Subcutaneous adipose tissue (tissue), 4 donors: ENCODE data around the gene CCL1. TPM values are rescaled to one million over a fixed set of nuclear protein-coding genes. Genes with fewer than 3 reads are reported as not detected.

Source experiments
- total RNA-seq, 4 donors: library from RNA; depleted of rRNA; stranded (reverse); fragments of >200 nt; gene quantifications; one replicate each; pipeline ENCODE4 v1.1.0, GENCODE V29; 2016
- TF ChIP-seq, protein P1 (sequence below): fragments of 450-650 bp; IDR thresholded peaks from one replicate; pipeline ENCODE4 v1.5.1; 2016; ENCODE audit warnings: low read depth, mild to moderate bottlenecking, control low read depth, antibody characterized with exemption, moderate library complexity

CCL1 gene
- total RNA-seq, 4 donors from 2014 or later, result not detected

DNA sequence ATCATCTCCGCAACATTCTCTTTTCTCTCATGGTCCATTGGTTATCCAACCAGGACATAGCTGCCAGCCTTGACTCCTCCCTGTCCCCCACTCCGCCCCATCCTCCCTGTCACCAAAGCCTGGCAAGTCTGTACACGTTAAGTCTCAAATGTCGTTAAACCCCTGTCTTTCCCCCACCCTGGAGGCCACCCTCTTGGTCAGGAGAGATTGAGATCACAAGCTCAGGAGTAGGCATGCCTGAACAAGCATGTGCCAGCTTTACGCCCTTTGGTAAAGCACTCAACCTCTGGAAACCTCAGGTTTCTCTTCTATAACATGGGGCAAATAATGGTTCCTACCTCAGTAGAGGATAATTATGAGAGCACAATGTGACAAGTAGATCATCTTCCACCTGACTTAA, 38.1 kb upstream of the CCL1 start:
- TF ChIP-seq, protein P1, sequence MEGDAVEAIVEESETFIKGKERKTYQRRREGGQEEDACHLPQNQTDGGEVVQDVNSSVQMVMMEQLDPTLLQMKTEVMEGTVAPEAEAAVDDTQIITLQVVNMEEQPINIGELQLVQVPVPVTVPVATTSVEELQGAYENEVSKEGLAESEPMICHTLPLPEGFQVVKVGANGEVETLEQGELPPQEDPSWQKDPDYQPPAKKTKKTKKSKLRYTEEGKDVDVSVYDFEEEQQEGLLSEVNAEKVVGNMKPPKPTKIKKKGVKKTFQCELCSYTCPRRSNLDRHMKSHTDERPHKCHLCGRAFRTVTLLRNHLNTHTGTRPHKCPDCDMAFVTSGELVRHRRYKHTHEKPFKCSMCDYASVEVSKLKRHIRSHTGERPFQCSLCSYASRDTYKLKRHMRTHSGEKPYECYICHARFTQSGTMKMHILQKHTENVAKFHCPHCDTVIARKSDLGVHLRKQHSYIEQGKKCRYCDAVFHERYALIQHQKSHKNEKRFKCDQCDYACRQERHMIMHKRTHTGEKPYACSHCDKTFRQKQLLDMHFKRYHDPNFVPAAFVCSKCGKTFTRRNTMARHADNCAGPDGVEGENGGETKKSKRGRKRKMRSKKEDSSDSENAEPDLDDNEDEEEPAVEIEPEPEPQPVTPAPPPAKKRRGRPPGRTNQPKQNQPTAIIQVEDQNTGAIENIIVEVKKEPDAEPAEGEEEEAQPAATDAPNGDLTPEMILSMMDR, result no peak

DNA sequence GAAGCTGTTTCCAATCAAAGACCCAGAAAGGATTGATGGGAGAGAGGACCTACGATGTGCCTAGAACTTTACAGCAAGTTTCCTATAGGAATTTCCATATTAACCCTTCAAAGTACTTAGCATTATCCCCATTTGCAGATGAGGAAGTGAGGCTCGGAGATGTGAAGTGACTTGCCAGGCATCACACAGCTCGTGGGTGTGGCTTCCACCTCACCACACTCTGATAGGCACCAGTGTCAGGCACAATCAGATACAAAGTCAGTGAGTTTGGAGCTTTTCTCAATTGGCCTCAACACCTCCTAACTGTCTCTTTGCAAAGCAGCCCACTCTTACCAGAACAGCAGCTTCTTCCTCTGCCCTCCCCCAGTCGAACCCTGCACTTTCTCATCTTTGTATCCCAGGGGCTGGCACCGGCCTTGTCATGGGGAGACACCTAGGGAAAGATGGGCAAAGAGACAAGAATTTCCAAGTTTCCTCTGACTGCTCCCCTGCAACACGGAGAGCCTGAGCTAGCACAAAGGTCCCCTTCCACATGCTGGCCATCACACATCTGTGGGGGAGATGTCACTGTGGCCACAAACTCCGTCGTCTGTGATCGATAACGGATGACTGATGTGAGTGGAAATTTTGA, 37.4 kb upstream of the CCL1 start:
- TF ChIP-seq, protein P1, result no peak

DNA sequence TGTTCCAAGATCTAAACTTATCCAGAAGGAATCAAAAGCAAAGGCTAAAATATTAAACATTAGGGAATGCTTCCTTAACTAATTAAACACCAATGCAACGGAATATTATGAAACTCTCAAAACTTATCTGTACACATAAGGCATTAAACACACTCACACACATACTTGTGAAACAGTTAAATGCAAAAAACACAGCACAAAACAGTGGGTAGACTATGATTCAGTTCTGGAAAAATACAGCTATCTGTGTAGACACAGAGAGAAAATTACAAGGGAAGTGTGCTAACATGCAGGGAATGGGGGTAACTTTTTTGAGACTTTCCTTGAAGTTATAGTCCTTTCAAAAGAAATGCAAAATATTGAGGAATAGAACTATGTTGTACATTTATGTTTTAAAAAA, 36.7 kb upstream of the CCL1 start:
- TF ChIP-seq, protein P1, result no peak

DNA sequence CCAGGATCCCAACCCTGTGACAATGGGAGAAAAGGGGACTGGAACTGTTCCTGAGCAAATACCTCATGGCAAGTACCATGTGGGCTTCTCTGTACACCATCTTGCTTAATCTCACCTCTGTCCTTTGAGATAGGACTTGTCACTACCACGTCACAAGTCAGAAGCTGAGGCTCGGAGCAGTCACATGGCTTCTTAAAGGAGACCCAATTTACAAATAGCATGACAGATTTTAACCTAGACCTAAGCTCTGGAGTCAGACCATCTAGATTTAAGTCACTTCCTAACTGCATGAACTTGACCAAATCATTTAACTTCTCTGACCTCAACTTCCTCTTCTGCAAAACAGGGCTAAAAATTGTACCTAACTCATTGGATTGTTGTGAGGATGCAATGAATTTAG, 36.0 kb upstream of the CCL1 start:
- TF ChIP-seq, protein P1, result no peak

DNA sequence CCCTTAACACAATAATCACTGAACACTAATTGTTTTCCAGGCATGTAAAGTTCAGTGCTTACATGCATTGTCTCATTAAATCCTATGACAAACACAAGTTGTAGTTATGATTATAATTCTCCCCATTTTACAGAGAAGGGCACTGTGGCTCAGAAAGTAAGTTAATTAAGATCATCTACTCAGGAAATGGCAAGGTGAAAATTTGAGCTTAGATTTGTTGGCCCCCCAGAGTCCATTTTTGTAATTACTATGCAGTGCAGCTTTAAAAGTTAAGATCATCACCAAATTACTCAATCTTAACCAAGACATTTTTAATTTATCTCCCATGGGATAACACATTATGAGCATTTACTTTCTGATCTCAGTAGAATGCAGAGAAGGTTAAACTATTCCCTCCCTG, 34.2 kb upstream of the CCL1 start:
- TF ChIP-seq, protein P1, result no peak

DNA sequence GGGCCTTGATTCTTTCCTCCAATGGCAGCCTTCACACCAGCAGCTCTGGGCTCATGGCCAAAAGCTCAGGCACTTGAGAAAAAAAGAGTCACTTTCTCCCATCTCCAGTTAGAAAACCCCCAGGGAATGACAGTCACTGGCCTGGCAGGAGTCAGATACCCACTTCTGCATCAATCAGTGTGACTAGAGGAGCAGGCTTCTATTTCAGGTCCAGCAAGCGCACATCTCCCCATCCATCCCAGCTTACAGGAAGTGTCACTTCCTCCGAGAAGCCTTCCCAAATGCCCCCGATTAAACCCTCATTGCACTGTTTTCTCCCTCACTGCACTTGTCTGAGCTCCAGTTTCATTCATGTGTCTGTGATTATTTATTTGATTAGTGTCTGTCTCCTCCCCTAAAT, 30.4 kb upstream of the CCL1 start:
- TF ChIP-seq, protein P1, result no peak

DNA sequence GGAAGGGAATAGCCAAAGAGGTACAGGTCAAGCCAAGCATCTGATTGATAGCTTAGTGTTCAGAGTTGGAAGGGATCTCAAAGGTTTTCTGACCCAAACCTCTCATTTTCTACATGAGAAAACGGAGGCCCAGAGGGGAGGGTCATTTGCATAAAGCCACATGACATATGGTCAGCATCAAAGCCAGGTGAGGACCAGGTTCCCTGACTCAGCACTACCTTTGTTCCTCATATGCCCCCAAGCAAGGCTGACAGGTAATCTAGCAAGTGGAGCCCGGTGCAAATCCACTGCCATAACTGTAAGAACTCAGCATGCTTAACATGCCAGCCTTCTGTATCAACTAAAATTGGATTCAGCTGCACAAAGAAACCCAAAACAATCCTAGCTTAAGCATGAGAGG, 28.2 kb upstream of the CCL1 start:
- TF ChIP-seq, protein P1, result no peak
